GM23338 (cell line): Measurements from ENCODE around the gene SFI1. TPM values are rescaled to one million over a fixed set of nuclear protein-coding genes. Genes with fewer than 3 reads are reported as not detected.

Experiments used
- ATAC-seq: fragments of 200-7000 bp; cut with Tn5 transposase; 3 replicates; pipeline ENCODE4 v1.9.1; 2020
- DNase-seq: peaks from one replicate; pipeline ENCODE4 v3.0.0-alpha.2; 2015; ENCODE audit warnings: low spot score
- H2AFZ ChIP-seq: fragments of 200-600 bp; sonication (generic); 2 replicates; pipeline ENCODE4 v1.8.0; 2016; ENCODE audit warnings: antibody characterized with exemption, mild to moderate bottlenecking, moderate library complexity
- H3F3A ChIP-seq: fragments of 200-600 bp; sonication (generic); replicated peaks from 2 replicates; pipeline ENCODE4 v1.8.0; 2017; ENCODE audit warnings: antibody characterized with exemption, mixed run types, low read depth
- H3K27ac ChIP-seq: fragments of 200-600 bp; sonication (generic); 2 replicates; pipeline ENCODE4 v1.6.1; 2016; ENCODE audit warnings: low read depth
- H3K27me3 ChIP-seq: fragments of 200-600 bp; sonication (generic); 2 replicates; pipeline ENCODE4 v1.8.0; 2016; ENCODE audit warnings: mild to moderate bottlenecking, mixed run types, moderate library complexity; ENCODE audit not compliant: insufficient read depth
- H3K36me3 ChIP-seq: fragments of 200-600 bp; sonication (generic); 2 replicates; pipeline ENCODE4 v1.8.0; 2016; ENCODE audit warnings: mild to moderate bottlenecking; ENCODE audit not compliant: insufficient read depth
- H3K4me1 ChIP-seq: fragments of 200-600 bp; sonication (generic); 2 replicates; pipeline ENCODE4 v1.8.0; 2016; ENCODE audit warnings: mild to moderate bottlenecking, moderate library complexity; ENCODE audit not compliant: insufficient read depth
- H3K4me2 ChIP-seq: fragments of 200-600 bp; sonication (generic); 2 replicates; pipeline ENCODE4 v1.7.1; 2017; ENCODE audit warnings: mixed run types
- H3K4me3 ChIP-seq: fragments of 200-600 bp; sonication (generic); 2 replicates; pipeline ENCODE4 v1.6.1; 2016; ENCODE audit warnings: mixed run types
- H3K79me2 ChIP-seq: fragments of 200-600 bp; sonication (generic); replicated peaks from 2 replicates; pipeline ENCODE4 v1.8.0; 2017; ENCODE audit warnings: mild to moderate bottlenecking; ENCODE audit not compliant: insufficient read depth
- H3K9me2 ChIP-seq: fragments of 200-600 bp; sonication (generic); 2 replicates; pipeline ENCODE4 v1.8.0; 2017; ENCODE audit not compliant: insufficient read depth
- H4K20me1 ChIP-seq: fragments of 200-600 bp; sonication (generic); replicated peaks from 2 replicates; pipeline ENCODE4 v1.8.0; 2017; ENCODE audit warnings: mild to moderate bottlenecking; ENCODE audit not compliant: insufficient read depth
- H3K27ac Mint-ChIP-seq: 2 replicates; pipeline ENCODE4 v1.8.0; 2020; ENCODE audit warnings: inconsistent platforms, mild to moderate bottlenecking, moderate library complexity, mixed read lengths
- H3K27me3 Mint-ChIP-seq: 3 replicates; pipeline ENCODE4 v1.8.0; 2022; ENCODE audit warnings: low read depth, mild to moderate bottlenecking, moderate library complexity, mixed read lengths, inconsistent platforms; ENCODE audit not compliant: insufficient read depth, poor library complexity
- H3K36me3 Mint-ChIP-seq: 3 replicates; pipeline ENCODE4 v1.8.0; 2021; ENCODE audit warnings: low read depth, mild to moderate bottlenecking, inconsistent platforms, moderate library complexity, mixed read lengths
- H3K4me1 Mint-ChIP-seq: 3 replicates; pipeline ENCODE4 v1.8.0; 2020; ENCODE audit warnings: mild to moderate bottlenecking, inconsistent platforms, mixed read lengths
- H3K4me3 Mint-ChIP-seq: 3 replicates; pipeline ENCODE4 v1.8.0; 2021; ENCODE audit warnings: moderate library complexity, mild to moderate bottlenecking, inconsistent platforms, mixed read lengths
- H3K9me3 Mint-ChIP-seq: 3 replicates; pipeline ENCODE4 v1.8.0; 2020; ENCODE audit warnings: moderate library complexity, mild to moderate bottlenecking, inconsistent platforms, mixed read lengths
- CTCF ChIP-seq, 2 experiments: fragments of 200-600 bp in 1 of 2; sonication (generic) in 1 of 2; conservative IDR thresholded peaks; 2 replicates each; pipeline versions ENCODE4 v1.5.1 to v1.6.1; 2016 to 2017; ENCODE audit warnings: antibody characterized with exemption in 2 of 2, low read depth in 2 of 2, mild to moderate bottlenecking in 2 of 2, moderate library complexity in 1 of 2
- EZH2 ChIP-seq: fragments of 200-600 bp; sonication (generic); IDR thresholded peaks from one replicate; pipeline ENCODE4 v1.8.0; 2017; ENCODE audit warnings: antibody characterized with exemption, mild to moderate bottlenecking, low read depth; ENCODE audit not compliant: unreplicated experiment
- JUNB ChIP-seq: IDR thresholded peaks from one replicate; pipeline ENCODE4 v1.6.1; 2016; ENCODE audit warnings: antibody characterized with exemption; ENCODE audit not compliant: unreplicated experiment
- NANOG ChIP-seq: IDR thresholded peaks from 2 replicates; pipeline ENCODE4 v1.6.1; 2016; ENCODE audit warnings: antibody characterized with exemption, borderline replicate concordance
- POLR2AphosphoS5 ChIP-seq: IDR thresholded peaks from 2 replicates; pipeline ENCODE4 v1.6.1; 2016; ENCODE audit warnings: antibody characterized with exemption, low read depth
- REST ChIP-seq: IDR thresholded peaks from one replicate; pipeline ENCODE4 v1.6.1; 2018; ENCODE audit warnings: antibody characterized with exemption; ENCODE audit not compliant: unreplicated experiment
- ZNF114 ChIP-seq: fragments of 250-450 bp; sonication (Bioruptor Pico); IDR thresholded peaks from 2 replicates; pipeline ENCODE4 v1.5.0; 2020; ENCODE audit warnings: mild to moderate bottlenecking, moderate library complexity
- ZNF331 ChIP-seq: fragments of 250-450 bp; sonication (Bioruptor Pico); IDR thresholded peaks from 2 replicates; pipeline ENCODE4 v1.5.0; 2020; ENCODE audit warnings: low read depth, mild to moderate bottlenecking, moderate library complexity
- ZNF462 ChIP-seq: fragments of 250-450 bp; sonication (Bioruptor Pico); IDR thresholded peaks from 2 replicates; pipeline ENCODE4 v1.5.0; 2020; ENCODE audit warnings: mild to moderate bottlenecking, moderate library complexity
- polyA plus RNA-seq: library from polyadenylated mRNA; unstranded; fragments of >200 nt; fragmentation: Nextera tagmentation; extraction: Ambion mirVana; gene quantifications from 2 replicates; pipeline ENCODE4 v1.2.1, GENCODE V29; 2016
- total RNA-seq: library from RNA; depleted of rRNA; stranded (reverse); fragments of >200 nt; shearing (Covaris generic); gene quantifications from 2 replicates; pipeline ENCODE4 v1.2.3, GENCODE V29; 2014
- TF ChIP-seq, protein P1 (sequence below): IDR thresholded peaks from 2 replicates; pipeline ENCODE4 v1.6.1; 2016; ENCODE audit warnings: antibody characterized with exemption

Gene SFI1
- total and polyA plus RNA-seq, 2 experiments from 2014 or later: 16.7 to 25.6 TPM

GRCh38 chr22:31474743-31475142 lies 21.6 kb upstream of the SFI1 start:
- Histone ChIP-seq H3K36me3 (no peaks in the 10 kb centered on the region), H3K9me2 (no peaks in the 10 kb centered on the region), H3K4me1 (no peaks in the 10 kb centered on the region), H3K79me2 (peaks cover 39% of the 10 kb centered on the region), H3K27me3 (no peaks in the 10 kb centered on the region), H3K4me3 (no peak overlapping the region), H3K4me2 (no peak overlapping the region), H2AFZ (no peak overlapping the region), H3F3A (no peaks in the 10 kb centered on the region), H4K20me1 (peaks cover 37% of the 10 kb centered on the region), H3K27ac (no peak overlapping the region)
- Mint-ChIP-seq H3K9me3 (no peaks in the 10 kb centered on the region), H3K27ac (no peak overlapping the region), H3K4me3 (no peak overlapping the region), H3K36me3 (peaks cover 25% of the 10 kb centered on the region; the same call in 2 of the 3 replicates), H3K27me3 (no peaks in the 10 kb centered on the region), H3K4me1 (no peaks in the 10 kb centered on the region)
- ATAC-seq: no peak
- no peak for DNase-seq
- no peak for TF ChIP-seq JUNB

- H3K4me3 Mint-ChIP-seq: no peak overlapping the region
- peaks cover 41% of the 10 kb centered on the region for H4K20me1 ChIP-seq
- H3K4me1 ChIP-seq: no peaks in the 10 kb centered on the region
- H3K4me3 ChIP-seq: no peak overlapping the region
- H2AFZ ChIP-seq: no peak overlapping the region
- H3K27ac ChIP-seq: no peak overlapping the region
- H3K27me3 Mint-ChIP-seq: no peaks in the 10 kb centered on the region
- no peak overlapping the region for H3K4me2 ChIP-seq
- DNase-seq (no peak), ATAC-seq (no peak)
- no peaks in the 10 kb centered on the region for H3K9me3 Mint-ChIP-seq
- no peaks in the 10 kb centered on the region for H3K4me1 Mint-ChIP-seq
- H3K36me3 ChIP-seq: no peaks in the 10 kb centered on the region
- no peaks in the 10 kb centered on the region for H3K27me3 ChIP-seq
- no peaks in the 10 kb centered on the region for H3F3A ChIP-seq
- no peaks in the 10 kb centered on the region for H3K9me2 ChIP-seq
- peaks cover 36% of the 10 kb centered on the region; the same call in 2 of the 3 replicates for H3K36me3 Mint-ChIP-seq
- peaks cover 45% of the 10 kb centered on the region for H3K79me2 ChIP-seq
- H3K27ac Mint-ChIP-seq: no peak overlapping the region
- TF ChIP-seq REST (no peak), EZH2 (no peak), ZNF331 (CRISPR knock-in tag) (no peak), NANOG (no peak), POLR2AphosphoS5 (no peak), ZNF462 (no peak), CTCF (conservative IDR thresholded peaks at IDR 0.05; ENCODE audit: low read depth in 2 of 2) (no peak), ZNF114 (CRISPR knock-in tag) (no peak), JUNB (no peak)
- TF ChIP-seq, protein P1, sequence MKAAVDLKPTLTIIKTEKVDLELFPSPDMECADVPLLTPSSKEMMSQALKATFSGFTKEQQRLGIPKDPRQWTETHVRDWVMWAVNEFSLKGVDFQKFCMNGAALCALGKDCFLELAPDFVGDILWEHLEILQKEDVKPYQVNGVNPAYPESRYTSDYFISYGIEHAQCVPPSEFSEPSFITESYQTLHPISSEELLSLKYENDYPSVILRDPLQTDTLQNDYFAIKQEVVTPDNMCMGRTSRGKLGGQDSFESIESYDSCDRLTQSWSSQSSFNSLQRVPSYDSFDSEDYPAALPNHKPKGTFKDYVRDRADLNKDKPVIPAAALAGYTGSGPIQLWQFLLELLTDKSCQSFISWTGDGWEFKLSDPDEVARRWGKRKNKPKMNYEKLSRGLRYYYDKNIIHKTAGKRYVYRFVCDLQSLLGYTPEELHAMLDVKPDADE: no peak
Observed at GRCh38 chr22:31475800-31476199, 20.5 kb upstream of the SFI1 start.
